HG03060 (cell line): ENCODE results near the gene LAMA5.

Source experiments
- ATAC-seq: cut with Tn5 transposase; IDR thresholded peaks from one replicate; pipeline ENCODE4 v1.9.1; 2021; ENCODE audit warnings: low read depth, moderate number of reproducible peaks; ENCODE audit not compliant: unreplicated experiment

LAMA5 gene

DNA sequence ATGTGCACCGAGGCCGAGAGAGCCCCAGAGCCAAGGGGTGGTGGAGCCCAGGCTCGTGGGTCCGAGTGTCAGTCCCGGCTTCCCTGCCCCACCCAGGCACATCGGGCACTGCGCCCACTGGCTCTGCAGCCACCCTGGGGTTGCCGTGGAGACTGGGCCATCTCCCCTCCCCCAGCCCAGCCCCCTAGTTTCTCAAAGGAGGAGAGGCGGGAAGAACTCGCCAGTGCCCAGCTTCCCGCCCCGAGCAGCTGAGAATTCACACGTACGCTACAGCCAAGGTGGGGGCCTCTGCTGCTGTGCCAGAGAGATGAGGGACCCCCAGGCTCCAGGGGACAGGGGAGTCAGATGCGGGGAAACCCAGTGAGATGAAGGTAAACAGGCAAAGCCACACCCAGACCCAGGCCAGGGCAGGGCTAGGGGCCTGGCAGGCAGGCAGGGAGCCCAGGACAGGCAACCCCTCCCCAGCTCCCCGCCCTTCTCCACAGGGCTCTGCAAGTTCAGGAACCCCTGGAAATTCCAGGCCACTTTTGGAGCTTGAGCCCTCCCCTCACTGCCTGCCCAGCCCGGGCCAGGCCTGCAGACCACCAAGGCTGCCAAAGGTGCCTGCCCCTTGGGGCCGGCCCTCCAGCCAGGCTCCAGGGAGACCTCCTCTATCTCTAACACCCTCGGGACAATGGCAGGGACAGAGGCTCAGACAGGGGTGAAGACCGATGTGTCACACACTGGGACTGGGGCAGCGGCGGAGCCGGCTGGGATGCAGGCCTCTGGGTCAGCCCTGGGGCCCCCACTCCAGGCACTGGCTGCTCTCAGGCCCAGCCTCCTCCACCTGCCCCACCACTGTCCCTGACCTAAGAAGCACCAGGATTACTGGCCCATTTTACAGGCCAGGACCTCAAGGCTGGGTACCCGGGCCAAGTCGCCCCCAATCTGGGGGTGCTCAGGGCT is 6.0 kb downstream of the LAMA5 start:
- no peak for ATAC-seq

DNA sequence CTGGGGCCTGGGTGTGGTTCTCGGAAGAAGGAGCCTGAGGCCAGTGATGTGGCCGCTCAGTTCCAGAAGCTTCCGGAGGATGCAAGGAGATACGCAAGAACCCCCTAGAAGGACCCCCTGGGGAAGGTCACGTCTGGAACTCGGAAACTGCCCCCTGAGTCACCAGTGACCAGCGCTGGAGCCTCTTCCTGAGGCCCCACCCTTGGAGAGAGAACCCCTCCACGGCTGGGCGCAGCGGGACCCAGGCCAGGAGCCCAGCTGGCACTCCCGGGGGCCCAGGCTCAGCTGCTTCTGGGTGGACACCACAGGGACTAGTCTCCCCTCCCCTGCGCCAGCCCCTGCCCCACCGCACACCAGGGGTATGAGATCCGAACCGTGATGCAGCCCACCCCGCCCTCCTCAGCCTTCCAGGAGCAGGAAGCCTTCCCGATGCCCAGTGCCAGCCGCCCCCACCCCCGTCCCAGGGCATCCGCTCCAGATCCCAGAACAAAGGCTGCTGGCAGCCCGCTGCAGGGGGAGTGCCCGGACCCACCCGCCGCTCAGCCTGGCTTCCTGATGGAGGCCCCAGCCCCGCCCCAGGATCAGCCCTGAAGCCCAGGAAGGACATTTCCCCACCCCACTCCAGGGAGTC is 7.5 kb downstream of the LAMA5 start:
- ATAC-seq: no peak

- ATAC-seq: no peak
Observed at GRCh38 chr20:62359043-62359490, 8.0 kb downstream of the LAMA5 start.

DNA sequence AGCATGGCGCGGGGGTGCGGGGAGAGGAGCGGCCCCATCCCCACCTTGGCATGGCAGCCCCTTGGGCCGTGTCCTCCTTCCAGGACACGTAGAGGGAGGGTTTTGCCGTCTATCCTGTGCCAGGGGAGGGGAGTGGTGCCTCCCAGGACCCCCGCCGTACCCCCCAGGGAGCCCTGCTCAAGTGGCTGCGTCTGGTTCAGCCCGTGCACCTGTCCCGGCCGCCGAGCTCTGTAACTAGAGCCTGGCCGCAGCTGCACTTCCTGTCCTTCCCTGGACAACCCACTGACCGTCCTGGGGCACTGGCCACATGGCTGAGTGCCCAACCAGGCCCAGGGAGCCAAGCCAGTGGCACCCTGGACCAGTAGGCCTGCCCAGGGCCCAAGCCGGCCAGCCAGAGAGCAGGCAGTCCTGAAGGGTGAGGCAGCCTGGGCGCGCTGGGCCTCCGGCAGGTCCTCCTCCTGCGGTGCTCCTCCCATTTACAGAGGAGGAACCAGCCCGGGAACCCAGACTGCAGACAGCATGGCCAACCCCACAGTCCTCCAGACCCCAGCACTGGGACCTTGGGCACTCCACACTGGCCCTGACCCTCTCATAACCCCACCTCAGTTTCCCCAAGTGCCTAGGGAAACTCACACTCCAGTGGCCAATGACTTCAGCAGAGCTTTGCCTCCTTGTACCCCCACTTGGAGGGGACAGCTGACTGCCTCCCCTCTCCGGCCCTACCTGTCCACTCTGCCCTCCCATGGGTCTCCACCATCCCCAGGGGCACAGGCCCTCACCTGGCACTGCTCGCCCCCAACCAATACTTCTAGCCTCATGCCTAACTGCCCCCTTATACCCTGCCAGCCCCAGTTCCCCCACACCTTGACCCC is 8.7 kb downstream of the LAMA5 start:
- no peak for ATAC-seq

DNA sequence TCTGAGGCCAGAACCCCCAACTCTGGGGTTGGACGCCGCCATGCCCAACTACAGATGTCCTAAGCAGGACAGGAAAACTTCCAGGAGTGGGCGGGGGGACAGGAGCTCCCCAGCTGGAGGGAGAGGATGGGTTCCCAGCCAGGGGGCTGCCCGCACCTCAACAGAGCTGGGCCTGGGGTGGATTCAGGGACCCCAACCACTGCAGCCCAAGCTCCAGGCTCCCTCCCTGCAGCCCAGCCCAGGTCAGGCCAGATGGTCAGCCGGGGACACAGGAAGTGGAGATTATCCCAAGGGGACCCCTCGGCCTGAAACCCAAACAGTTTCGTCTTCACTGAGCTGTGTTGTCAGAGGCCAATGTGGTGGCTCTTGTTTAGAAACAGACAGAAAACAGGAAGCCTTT is 9.4 kb downstream of the LAMA5 start:
- no peak for ATAC-seq

DNA sequence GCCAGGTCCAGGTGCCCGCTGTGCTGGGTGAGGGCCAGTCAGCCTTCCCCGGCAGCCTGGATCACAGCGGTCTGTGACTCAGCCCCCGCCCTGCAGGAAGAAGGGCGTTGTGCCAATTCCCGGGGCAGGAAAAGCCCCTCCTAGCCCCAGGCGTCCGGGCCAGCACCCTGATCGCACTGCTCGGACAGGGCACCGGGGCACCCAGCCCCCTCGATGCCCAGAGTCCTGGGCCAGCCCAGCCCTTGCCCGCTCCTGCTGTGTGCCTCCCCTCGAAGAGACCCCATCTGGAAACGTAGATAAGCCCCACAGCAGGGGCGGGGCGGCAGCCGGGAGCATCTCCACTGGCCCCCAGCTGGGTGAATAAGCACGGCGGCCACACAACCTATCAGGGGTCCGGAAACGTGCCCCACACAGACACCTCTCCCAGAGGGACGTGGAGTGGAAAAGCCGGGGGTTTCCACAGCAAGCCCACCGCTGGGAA is 9.9 kb downstream of the LAMA5 start:
- no peak for ATAC-seq

DNA sequence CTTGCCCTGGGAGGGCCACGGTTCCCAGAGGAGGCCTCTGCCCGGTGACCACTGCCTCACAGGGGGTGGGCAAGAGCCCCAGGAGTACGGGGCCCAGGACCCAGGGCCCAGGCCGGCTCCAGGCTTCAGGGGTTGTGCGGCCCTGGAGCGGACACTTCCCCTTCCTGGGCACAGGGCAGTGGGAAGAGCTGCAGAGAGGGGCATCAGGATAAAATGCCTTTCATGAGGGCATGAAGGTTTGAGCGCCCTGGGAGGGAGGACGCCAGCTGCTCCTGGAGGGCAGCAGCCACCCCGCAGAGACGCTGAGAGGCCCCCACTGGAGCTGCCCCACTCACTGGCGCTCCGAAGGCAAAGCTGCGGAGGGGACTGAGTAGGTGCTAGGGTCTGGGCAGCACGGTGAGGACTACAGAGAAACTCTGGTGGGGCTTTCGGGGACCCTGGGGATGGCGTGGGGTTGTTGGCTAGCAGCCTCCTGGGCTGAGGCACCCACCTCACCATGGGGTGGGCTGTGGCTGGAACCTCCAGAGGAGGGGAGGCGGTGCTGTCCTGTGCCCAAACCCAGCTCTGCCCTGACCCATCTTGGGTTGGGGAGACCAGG is 10.4 kb downstream of the LAMA5 start:
- no peak for ATAC-seq

DNA sequence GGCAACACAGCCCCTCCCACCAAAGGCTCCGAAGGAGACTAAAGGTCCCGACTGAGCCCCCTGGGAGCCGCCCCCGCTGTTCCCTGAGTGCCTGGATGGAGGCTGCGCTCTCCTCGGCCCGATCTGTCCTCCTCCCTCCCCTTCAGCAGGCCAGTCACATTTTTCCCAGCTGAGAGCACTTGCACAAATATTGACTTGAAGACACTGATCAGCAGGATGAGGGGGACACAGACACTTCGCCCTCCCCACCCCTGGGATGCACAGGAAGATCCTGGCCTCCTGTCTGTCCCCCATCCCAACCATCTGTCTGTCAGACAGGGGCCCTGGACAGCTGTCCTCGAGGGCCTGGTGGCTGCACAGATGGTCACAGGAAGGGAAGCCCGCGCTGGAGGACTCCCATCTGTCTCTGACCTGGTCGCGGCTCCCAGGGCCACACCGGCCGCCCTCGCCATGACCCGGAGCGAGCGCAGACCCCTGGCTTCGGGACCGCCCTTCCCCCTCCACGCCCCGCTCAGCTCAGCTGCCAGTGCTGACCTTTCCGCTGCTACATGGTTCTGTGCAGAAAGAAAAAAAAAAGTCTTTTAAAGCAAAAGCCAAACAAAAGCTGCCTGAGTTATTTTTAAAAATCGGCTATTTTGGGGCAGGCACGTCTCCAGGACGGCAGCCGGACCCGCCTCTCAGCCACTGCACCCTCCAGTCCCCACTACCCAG is 11.1 kb downstream of the LAMA5 start:
- ATAC-seq: no peak

DNA sequence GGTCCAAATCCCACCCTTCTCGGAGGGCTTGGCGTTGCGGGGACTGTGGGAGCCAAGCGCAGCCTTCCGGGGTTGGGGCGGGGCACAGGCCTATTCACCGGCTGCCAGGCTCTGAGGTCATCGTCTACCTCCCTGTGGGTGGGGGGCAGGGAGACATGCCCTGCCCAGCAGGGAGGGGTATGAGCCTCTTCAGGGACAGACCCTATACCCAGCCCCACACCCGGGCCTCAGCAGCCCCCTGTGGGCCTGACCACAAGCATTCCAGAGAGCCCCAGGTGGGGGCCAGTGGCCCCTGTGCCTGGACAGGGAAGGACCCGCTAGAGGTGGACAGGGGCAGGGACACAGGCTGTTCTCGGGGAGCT is 11.6 kb downstream of the LAMA5 start:
- no peak for ATAC-seq

DNA sequence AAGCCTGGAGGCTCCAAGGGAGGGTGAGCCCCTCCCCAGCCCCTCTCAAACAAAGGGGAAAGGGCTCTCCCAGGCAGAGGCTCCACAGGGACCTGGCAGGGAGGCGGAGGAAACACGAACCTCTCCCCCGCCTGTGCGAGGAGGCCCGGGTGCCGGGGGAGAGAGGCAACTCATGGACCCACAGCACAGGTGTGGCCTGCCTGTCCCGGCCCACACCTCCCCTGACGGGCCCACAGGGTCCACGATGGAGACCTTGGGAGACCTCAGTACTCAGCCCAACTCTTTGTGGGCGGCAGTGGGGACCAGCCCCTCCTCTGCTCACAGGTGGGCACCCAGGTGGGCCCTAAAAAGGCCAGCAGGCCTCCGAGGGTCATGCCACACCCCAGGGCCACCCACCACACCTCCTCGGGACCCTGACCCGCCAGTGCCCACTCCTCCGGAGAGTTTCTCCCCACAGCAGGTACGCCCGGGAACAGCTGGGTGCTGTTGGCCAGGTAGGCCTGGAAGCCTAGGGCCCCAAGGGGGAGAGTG is 12.2 kb downstream of the LAMA5 start:
- no peak for ATAC-seq

DNA sequence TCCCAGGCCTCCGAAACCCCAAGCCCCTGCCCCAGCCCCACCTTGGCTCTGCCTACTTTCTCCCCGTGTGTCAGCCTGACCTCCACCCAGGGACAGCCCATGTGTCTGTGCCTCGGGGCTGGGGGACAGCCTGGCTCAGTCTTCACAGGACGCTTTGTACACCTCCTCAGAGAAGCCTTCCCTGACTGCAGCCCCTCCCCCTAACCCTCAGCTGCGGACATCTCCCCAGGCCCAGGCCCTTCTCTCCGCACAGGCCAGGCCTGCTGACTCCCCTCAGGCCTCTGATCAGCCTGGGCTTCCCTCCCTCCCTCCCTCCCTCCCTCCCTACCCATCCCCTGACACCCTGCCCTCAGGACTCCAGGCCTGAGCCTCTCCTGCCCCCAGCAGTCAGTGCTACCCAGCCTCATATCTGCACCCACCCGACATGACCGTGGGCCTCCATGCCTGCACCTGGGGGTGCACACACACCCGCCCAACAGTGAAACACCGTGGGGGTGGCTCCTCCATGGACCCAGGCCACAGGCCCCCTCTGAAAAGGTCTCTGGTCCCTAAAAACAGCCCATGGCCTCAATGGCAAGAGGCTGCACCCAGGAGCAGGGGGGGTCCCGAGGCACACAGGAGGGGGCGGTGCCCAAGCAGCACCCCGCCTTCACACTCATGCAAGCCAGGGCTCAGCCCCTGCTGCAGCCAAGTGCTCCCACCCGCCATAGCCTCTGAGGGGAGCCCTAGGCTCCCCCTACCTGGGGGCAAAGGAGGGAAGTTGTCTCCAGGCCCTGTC is 12.9 kb downstream of the LAMA5 start:
- no peak for ATAC-seq

DNA sequence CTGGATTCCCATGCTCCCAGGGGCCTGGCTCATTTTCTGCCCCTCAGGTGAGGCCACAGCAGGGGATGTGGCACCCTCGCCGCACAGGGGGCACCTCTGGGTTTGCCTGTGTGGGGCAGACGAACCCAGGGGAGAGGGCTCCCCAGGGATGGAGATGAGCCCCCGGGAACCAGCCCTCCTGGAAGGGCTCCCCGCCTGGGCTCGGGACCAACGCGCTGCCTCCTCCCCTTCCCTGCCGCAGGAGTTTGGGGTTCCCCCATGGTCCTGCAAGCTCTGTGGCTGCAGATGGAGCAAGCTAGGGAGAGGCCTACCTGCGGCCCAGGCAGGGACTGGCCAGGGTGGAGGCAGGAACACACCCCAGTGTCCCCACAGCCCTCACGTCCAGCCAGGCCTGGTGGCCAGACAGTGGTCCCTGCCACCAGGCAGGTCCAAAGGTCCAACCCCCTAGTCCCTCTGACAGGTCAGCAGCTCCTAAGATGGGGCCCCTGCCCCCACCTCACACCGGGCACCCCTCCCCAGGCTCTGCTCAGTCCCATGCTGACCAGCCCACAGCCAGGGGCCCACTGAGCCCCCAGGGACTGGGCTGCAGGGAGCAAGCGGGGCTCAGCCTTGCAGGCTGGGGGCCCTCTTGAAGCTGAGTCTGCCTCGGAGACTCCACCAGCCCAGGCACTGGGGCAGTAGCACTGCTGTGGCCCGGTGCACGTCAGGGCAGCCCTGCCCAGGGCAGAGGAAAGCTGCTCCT is 13.7 kb downstream of the LAMA5 start:
- no peak for ATAC-seq

GRCh38 chr20:62352402-62353288 is 14.5 kb downstream of the LAMA5 start:
- no peak for ATAC-seq

GRCh38 chr20:62351469-62352401 is 15.4 kb downstream of the LAMA5 start:
- ATAC-seq: no peak

- ATAC-seq: no peak
Observed at GRCh38 chr20:62350629-62351422, 16.3 kb downstream of the LAMA5 start.
